Neuronal stem cell (in vitro differentiated cells): ENCODE results near the gene RHOBTB3.
"Not testable (repeated sequence)": the region's sequence is repeated elsewhere in the genome, so short reads cannot be mapped to it uniquely, and the experiment has no call there.

Source experiments
- DNase-seq: peaks from one replicate; pipeline ENCODE4 v3.0.0-alpha.2; 2013; ENCODE audit warnings: low spot score
- H2AFZ ChIP-seq: one replicate; pipeline ENCODE4 v1.6.1; 2013; ENCODE audit warnings: mild to moderate bottlenecking, low read length, inconsistent platforms
- H2AK5ac ChIP-seq: 2 replicates; pipeline ENCODE4 v1.6.1; 2013; ENCODE audit warnings: low read depth, mild to moderate bottlenecking, inconsistent platforms, low read length, moderate library complexity, mixed read lengths
- H2BK120ac ChIP-seq: 2 replicates; pipeline ENCODE4 v1.6.1; 2013; ENCODE audit warnings: low read depth, mild to moderate bottlenecking, inconsistent platforms, low read length, moderate library complexity, mixed read lengths
- H2BK12ac ChIP-seq: one replicate; pipeline ENCODE4 v1.6.1; 2013; ENCODE audit warnings: low read length, inconsistent platforms
- H2BK15ac ChIP-seq: 2 replicates; pipeline ENCODE4 v1.6.1; 2013; ENCODE audit warnings: mild to moderate bottlenecking, low read length, inconsistent platforms, mixed read lengths
- H2BK5ac ChIP-seq: one replicate; pipeline ENCODE4 v1.6.1; 2013; ENCODE audit warnings: inconsistent platforms, mild to moderate bottlenecking, low read length, moderate library complexity
- H3K14ac ChIP-seq: one replicate; pipeline ENCODE4 v1.6.1; 2013; ENCODE audit warnings: low read length, inconsistent platforms
- H3K18ac ChIP-seq: 2 replicates; pipeline ENCODE4 v1.6.1; 2013; ENCODE audit warnings: low read length, inconsistent platforms
- H3K23ac ChIP-seq: 2 replicates; pipeline ENCODE4 v1.6.1; 2013; ENCODE audit warnings: low read depth, mild to moderate bottlenecking, mixed read lengths, low read length, inconsistent platforms; ENCODE audit not compliant: poor library complexity
- H3K27ac ChIP-seq: replicated peaks from 3 replicates; pipeline ENCODE4 v1.5.1; 2013; ENCODE audit warnings: low read length, inconsistent platforms
- H3K27me3 ChIP-seq, 3 experiments: 2 replicates each; pipeline ENCODE4 v1.6.1; 2013; ENCODE audit warnings: low read length in 3 of 3, mild to moderate bottlenecking in 2 of 3, inconsistent platforms in 1 of 3, low read depth in 1 of 3, mixed read lengths in 1 of 3, moderate library complexity in 1 of 3; ENCODE audit not compliant: control insufficient read depth in 3 of 3, insufficient read depth in 3 of 3
- H3K36me3 ChIP-seq, 2 donors: replicated peaks in 1 of 2; 2 replicates each; pipeline ENCODE4 v1.6.1; 2013; ENCODE audit warnings: low read length in 2 of 2; ENCODE audit not compliant: control insufficient read depth in 2 of 2, insufficient read depth in 2 of 2
- H3K4ac ChIP-seq: 2 replicates; pipeline ENCODE4 v1.6.1; 2013; ENCODE audit warnings: inconsistent platforms, mild to moderate bottlenecking, low read length, moderate library complexity
- H3K4me1 ChIP-seq, 2 donors: 1 replicate in 1 of 2; 2 replicates in 1 of 2; pipeline ENCODE4 v1.6.1; 2013; ENCODE audit warnings: low read length in 2 of 2, low read depth in 1 of 2; ENCODE audit not compliant: control insufficient read depth in 2 of 2, insufficient read depth in 1 of 2
- H3K4me2 ChIP-seq: one replicate; pipeline ENCODE4 v1.6.1; 2013; ENCODE audit warnings: mild to moderate bottlenecking, low read length, inconsistent platforms; ENCODE audit not compliant: insufficient read depth, poor library complexity, severe bottlenecking
- H3K4me3 ChIP-seq, 2 donors: 2 replicates each; pipeline ENCODE4 v1.5.1; 2013; ENCODE audit warnings: low read length in 2 of 2, mild to moderate bottlenecking in 2 of 2, inconsistent platforms in 1 of 2, moderate library complexity in 1 of 2
- H3K79me1 ChIP-seq: one replicate; pipeline ENCODE4 v1.6.1; 2013; ENCODE audit warnings: low read depth, mild to moderate bottlenecking, inconsistent platforms, low read length, moderate library complexity
- H3K9ac ChIP-seq: one replicate; pipeline ENCODE4 v1.6.1; 2013; ENCODE audit warnings: mild to moderate bottlenecking, low read depth, low read length, inconsistent platforms; ENCODE audit not compliant: poor library complexity
- H3K9me3 ChIP-seq, 2 donors: replicated peaks in 1 of 2; 2 replicates each; pipeline versions ENCODE3 to v1.6.1; 2013; ENCODE audit warnings: low read length in 2 of 2, mild to moderate bottlenecking in 2 of 2, inconsistent platforms in 1 of 2, low read depth in 1 of 2, mixed read lengths in 1 of 2, moderate library complexity in 1 of 2; ENCODE audit not compliant: control insufficient read depth in 2 of 2, insufficient read depth in 1 of 2
- H4K8ac ChIP-seq: one replicate; pipeline ENCODE4 v1.6.1; 2013; ENCODE audit warnings: low read depth, mild to moderate bottlenecking, inconsistent platforms, low read length, moderate library complexity
- H4K91ac ChIP-seq: one replicate; pipeline ENCODE4 v1.6.1; 2013; ENCODE audit warnings: low read length, low read depth, mild to moderate bottlenecking, inconsistent platforms; ENCODE audit not compliant: poor library complexity
- WGBS, 2 donors: extraction: QIAGEN DNeasy Blood & Tissue Kit; methylation state at CpG; one replicate each; pipeline ENCODE4 v1.1.7; 2013; ENCODE audit warnings: missing lambda C conversion rate in 2 of 2, mixed read lengths in 1 of 2; ENCODE audit not compliant: insufficient read length in 2 of 2, insufficient replicate concordance in 1 of 2; ENCODE audit errors: extremely low coverage in 2 of 2; 5-methylcytosine and 5-hydroxymethylcytosine counted together

RHOBTB3 gene

DNA sequence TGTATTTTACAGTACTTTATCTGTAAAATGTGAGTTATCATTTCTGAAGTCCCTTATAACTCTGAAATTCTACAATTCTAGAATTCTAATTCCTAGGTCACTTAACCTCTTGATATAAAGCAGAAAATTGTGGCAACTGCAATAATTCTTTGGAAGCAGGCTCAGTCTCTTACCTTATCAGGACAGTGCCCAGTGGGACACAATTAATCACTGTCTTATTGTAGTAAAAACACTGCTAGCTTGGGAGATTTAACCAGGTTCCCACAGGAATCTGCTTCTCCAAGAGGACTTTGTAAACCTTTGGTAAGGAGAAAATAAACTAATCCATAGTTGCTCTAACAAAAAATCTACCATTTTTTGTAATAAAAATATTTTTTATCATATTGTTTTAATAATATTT, 30.1 kb upstream of the RHOBTB3 start:
- Histone ChIP-seq H3K27me3 (no peaks in the 10 kb centered on the region), H2BK120ac (no peak overlapping the region), H3K14ac (no peak overlapping the region), H3K9ac (no peak overlapping the region), H3K4ac (no peak overlapping the region), H3K79me1 (no peaks in the 10 kb centered on the region), H3K18ac (no peak overlapping the region), H4K8ac (no peak overlapping the region), H3K9me3 (no peaks in the 10 kb centered on the region), H3K4me2 (no peak overlapping the region), H3K27ac (no peak overlapping the region), H2BK15ac (no peak overlapping the region), H4K91ac (no peak overlapping the region), H2AFZ (no peak overlapping the region), H2BK12ac (no peak overlapping the region), H3K4me3 (no peak overlapping the region), H2BK5ac (no peak overlapping the region), H2AK5ac (no peak overlapping the region), H3K4me1 (no peaks in the 10 kb centered on the region), H3K36me3 (no peaks in the 10 kb centered on the region), H3K23ac (no peak overlapping the region)
- DNase-seq: no peak

DNA sequence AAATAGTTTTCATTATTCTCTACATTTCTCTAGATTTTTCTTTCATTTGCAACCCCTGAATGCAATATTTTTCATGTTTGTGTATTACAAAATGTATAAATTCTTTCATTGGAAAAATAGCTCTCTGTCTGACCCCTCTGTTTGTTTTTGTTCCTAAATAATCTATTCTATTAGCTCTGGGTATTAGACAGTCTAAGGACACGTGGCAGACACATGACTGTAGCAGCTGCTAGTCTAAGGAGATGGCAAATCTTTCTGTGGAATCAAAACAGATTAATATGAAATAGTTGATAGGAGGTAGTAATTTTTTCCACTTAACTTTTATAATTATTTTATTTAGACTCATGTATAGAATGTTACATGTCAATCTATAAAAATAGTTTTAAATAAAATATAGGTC, 27.0 kb upstream of the RHOBTB3 start:
- H3K18ac ChIP-seq: no peak overlapping the region
- no peaks in the 10 kb centered on the region for H3K79me1 ChIP-seq
- H3K14ac ChIP-seq: no peak overlapping the region
- no peaks in the 10 kb centered on the region for H3K36me3 ChIP-seq
- no peak overlapping the region for H2BK120ac ChIP-seq
- H2BK15ac ChIP-seq: no peak overlapping the region
- H3K27ac ChIP-seq: no peak overlapping the region
- H3K4me2 ChIP-seq: no peak overlapping the region
- H3K9me3 ChIP-seq: no peaks in the 10 kb centered on the region
- no peak overlapping the region for H2AFZ ChIP-seq
- H3K27me3 ChIP-seq: no peaks in the 10 kb centered on the region
- H3K4me3 ChIP-seq: no peak overlapping the region
- no peak overlapping the region for H2BK5ac ChIP-seq
- no peak overlapping the region for H3K9ac ChIP-seq
- no peak overlapping the region for H4K8ac ChIP-seq
- H4K91ac ChIP-seq: no peak overlapping the region
- no CpG with 5 or more reads among the region's 1 CpG for WGBS, 2 donors
- no peaks in the 10 kb centered on the region for H3K4me1 ChIP-seq
- H2BK12ac ChIP-seq: no peak overlapping the region
- no peak overlapping the region for H2AK5ac ChIP-seq
- DNase-seq: no peak
- no peak overlapping the region for H3K23ac ChIP-seq
- no peak overlapping the region for H3K4ac ChIP-seq

DNA sequence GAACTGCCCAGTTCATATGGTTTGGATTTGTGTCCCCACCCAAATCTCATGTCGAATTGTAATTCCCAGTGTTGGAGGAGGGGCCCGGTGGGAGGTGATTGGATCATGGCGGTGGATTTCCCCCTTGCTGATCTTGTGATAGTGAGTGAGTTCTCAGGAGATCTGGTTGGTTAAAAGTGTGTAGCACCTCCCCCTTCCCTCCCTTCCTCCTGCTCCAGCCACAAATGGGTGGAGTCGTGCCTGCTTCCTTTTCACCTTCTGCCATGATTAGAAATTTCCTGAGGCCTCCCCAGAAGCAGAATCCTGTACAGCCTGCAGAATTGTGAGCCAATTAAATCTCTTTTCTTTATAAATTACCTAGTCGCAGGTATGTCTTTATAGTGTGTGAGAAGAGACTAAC, 24.9 kb upstream of the RHOBTB3 start:
- H3K9me3 ChIP-seq, H3K4me2 ChIP-seq, H2BK12ac ChIP-seq, H3K79me1 ChIP-seq, H3K9ac ChIP-seq, H3K23ac ChIP-seq, H4K8ac ChIP-seq, DNase-seq, H2BK120ac ChIP-seq, H3K27me3 ChIP-seq, H4K91ac ChIP-seq, H3K36me3 ChIP-seq, H3K27ac ChIP-seq, H3K4me3 ChIP-seq, H2AK5ac ChIP-seq, H3K14ac ChIP-seq, H2AFZ ChIP-seq, H3K4me1 ChIP-seq, H3K18ac ChIP-seq, H2BK5ac ChIP-seq, H2BK15ac ChIP-seq, H3K4ac ChIP-seq: not testable (repeated sequence)
- WGBS, 2 donors: no CpG with 5 or more reads among the region's 5 CpGs

DNA sequence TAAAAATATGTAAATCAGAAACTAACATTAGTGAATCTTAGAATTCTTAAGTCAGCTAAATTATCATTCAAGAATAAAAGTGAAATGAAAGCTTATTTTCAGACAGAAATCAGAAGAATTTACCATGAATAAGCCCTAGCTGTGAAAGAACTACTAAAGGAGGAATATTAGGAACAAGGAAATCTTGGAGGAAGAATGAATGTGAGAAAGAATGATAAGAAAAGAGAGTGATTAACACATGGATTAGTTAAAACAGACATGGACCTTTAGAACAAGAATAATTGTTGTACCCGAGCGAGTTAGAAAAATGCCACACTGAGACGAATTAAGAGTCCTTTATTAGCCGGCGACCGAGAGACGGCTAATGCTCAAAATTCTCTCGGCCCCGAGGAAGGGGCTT, 24.1 kb upstream of the RHOBTB3 start:
- H3K4ac ChIP-seq: no peak overlapping the region
- H2BK15ac ChIP-seq: no peak overlapping the region
- H3K18ac ChIP-seq: no peak overlapping the region
- H3K4me3 ChIP-seq: no peak overlapping the region
- no peak overlapping the region for H3K27ac ChIP-seq
- no peaks in the 10 kb centered on the region for H3K79me1 ChIP-seq
- H3K36me3 ChIP-seq: no peaks in the 10 kb centered on the region
- H3K27me3 ChIP-seq: no peaks in the 10 kb centered on the region
- no CpG with 5 or more reads among the region's 9 CpGs for WGBS, 2 donors
- no peak overlapping the region for H2BK12ac ChIP-seq
- no peak overlapping the region for H2BK120ac ChIP-seq
- no peak overlapping the region for H3K9ac ChIP-seq
- no peak overlapping the region for H4K8ac ChIP-seq
- H2AK5ac ChIP-seq: no peak overlapping the region
- H3K9me3 ChIP-seq: no peaks in the 10 kb centered on the region
- no peak overlapping the region for H4K91ac ChIP-seq
- H3K4me2 ChIP-seq: no peak overlapping the region
- no peak for DNase-seq
- peaks cover 0 to 3% of the 10 kb centered on the region in 2 donors for H3K4me1 ChIP-seq
- no peak overlapping the region for H3K23ac ChIP-seq
- no peak overlapping the region for H2BK5ac ChIP-seq
- H3K14ac ChIP-seq: no peak overlapping the region
- no peak overlapping the region for H2AFZ ChIP-seq
